Mammary epithelial cell (primary cell): Measurements from ENCODE around the gene NMRAL1.

ENCODE experiments used
- EZH2 ChIP-seq: IDR thresholded peaks from 2 replicates; pipeline ENCODE4 v1.6.1; 2012; ENCODE audit warnings: low read length, inconsistent platforms, borderline replicate concordance
- TF ChIP-seq, protein P1 (sequence below), 2 donors: IDR thresholded peaks in 1 of 2; conservative IDR thresholded peaks in 1 of 2; 2 replicates each; pipeline ENCODE4 v1.5.1; 2011 to 2012; ENCODE audit warnings: inconsistent platforms in 2 of 2, low read length in 2 of 2, mild to moderate bottlenecking in 2 of 2, control low read depth in 1 of 2, low read depth in 1 of 2; ENCODE audit not compliant: insufficient read depth in 1 of 2; ENCODE audit errors: extremely low read depth in 1 of 2

DNA sequence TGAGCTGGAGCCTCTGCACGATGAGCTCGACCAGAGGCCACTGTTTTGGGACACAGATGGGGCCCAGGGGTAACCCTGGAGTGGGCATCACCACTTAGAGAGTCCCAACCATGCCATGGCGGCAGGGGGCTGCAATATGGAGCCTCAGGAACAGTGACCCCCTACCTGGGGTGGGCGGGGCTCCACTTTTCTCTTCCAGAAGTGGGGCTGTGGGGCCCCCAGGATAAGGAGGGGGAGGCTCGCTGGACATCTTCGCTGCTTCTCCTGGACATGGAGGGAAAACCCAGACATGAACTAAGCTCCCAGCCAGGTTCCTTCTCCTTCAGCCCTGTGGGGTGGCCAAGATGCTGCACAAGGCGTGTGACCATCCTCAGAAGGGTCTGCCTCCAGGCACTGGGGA is 39.5 kb upstream of the NMRAL1 start:
- TF ChIP-seq, protein P1, sequence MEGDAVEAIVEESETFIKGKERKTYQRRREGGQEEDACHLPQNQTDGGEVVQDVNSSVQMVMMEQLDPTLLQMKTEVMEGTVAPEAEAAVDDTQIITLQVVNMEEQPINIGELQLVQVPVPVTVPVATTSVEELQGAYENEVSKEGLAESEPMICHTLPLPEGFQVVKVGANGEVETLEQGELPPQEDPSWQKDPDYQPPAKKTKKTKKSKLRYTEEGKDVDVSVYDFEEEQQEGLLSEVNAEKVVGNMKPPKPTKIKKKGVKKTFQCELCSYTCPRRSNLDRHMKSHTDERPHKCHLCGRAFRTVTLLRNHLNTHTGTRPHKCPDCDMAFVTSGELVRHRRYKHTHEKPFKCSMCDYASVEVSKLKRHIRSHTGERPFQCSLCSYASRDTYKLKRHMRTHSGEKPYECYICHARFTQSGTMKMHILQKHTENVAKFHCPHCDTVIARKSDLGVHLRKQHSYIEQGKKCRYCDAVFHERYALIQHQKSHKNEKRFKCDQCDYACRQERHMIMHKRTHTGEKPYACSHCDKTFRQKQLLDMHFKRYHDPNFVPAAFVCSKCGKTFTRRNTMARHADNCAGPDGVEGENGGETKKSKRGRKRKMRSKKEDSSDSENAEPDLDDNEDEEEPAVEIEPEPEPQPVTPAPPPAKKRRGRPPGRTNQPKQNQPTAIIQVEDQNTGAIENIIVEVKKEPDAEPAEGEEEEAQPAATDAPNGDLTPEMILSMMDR (conservative IDR thresholded peaks at IDR 0.05 in 1 of 2, IDR thresholded peaks at IDR 0.05 in 1 of 2; ENCODE audit: extremely low read depth in 1 of 2, insufficient read depth in 1 of 2, low read depth in 1 of 2, low read length in 2 of 2) = no peak
- no peak for TF ChIP-seq EZH2
